Esophagus squamous epithelium (tissue), 5 donors: ENCODE data around the gene XPNPEP1. TPM values are rescaled to one million over a fixed set of nuclear protein-coding genes. Genes with fewer than 3 reads are reported as not detected.

ENCODE experiments used
- DNase-seq: peaks from one replicate; lab custom pipeline; 2025; lab: John Stamatoyannopoulos, UW
- H3K27ac ChIP-seq, 4 donors: fragments of 200-600 bp; sonication (generic); one replicate each; pipeline ENCODE4 v1.5.1; 2016 to 2019; ENCODE audit warnings: mild to moderate bottlenecking in 1 of 4
- H3K27me3 ChIP-seq, 4 donors: fragments of 200-600 bp; sonication (generic); 1 replicate in 3 of 4; 2 replicates in 1 of 4; pipeline versions ENCODE4 v1.5.1 to v1.6.0; 2017 to 2021; ENCODE audit warnings: antibody characterized with exemption in 1 of 4
- H3K36me3 ChIP-seq, 3 donors: fragments of 200-600 bp; sonication (generic); one replicate each; pipeline ENCODE4 v1.5.1; 2016 to 2019
- H3K4me1 ChIP-seq, 3 donors: fragments of 200-600 bp; sonication (generic); one replicate each; pipeline ENCODE4 v1.5.1; 2017 to 2019
- H3K4me3 ChIP-seq, 4 donors: fragments of 200-600 bp; sonication (generic); 1 replicate in 3 of 4; 2 replicates in 1 of 4; pipeline ENCODE4 v1.5.1; 2016 to 2019; ENCODE audit warnings: mild to moderate bottlenecking in 2 of 4, moderate library complexity in 1 of 4
- H3K9me3 ChIP-seq, 3 donors: fragments of 200-600 bp; sonication (generic); one replicate each; pipeline ENCODE4 v1.5.1; 2016 to 2019
- POLR2A ChIP-seq, 4 donors: fragments of 450-650 bp; IDR thresholded peaks; one replicate each; pipeline ENCODE4 v1.6.1; 2017; ENCODE audit warnings: antibody characterized with exemption in 4 of 4, mild to moderate bottlenecking in 4 of 4, moderate library complexity in 3 of 4
- WGBS, 2 donors: methylation state at CpG; one replicate each; pipeline ENCODE4 v1.1.5; 2018; 5-methylcytosine and 5-hydroxymethylcytosine counted together
- intact Hi-C: fragments of 100-400 bp; cut with DNase I; formaldehyde crosslinking; loops from one replicate; pipeline ENCODE4 v1.15.0; 2022
- total RNA-seq, 4 donors: library from RNA; depleted of rRNA; stranded (reverse); fragments of >200 nt; gene quantifications; one replicate each; pipeline ENCODE4 v1.1.0, GENCODE V29; 2016
- TF ChIP-seq, protein P1 (sequence below), 6 experiments: fragments of 450-650 bp in 4 of 6; fragments of 200-600 bp in 2 of 6; sonication (generic) in 2 of 6; IDR thresholded peaks; one replicate each; pipeline ENCODE4 v1.5.1; 2016 to 2019; ENCODE audit warnings: antibody characterized with exemption in 6 of 6, mild to moderate bottlenecking in 4 of 6, moderate library complexity in 4 of 6
- donor health status: DM: yes; HTN: yes; CAD: no.

The XPNPEP1 gene
- total RNA-seq, 4 donors from 2014 or later = 39.0 to 79.3 (median 60.1) TPM

DNA sequence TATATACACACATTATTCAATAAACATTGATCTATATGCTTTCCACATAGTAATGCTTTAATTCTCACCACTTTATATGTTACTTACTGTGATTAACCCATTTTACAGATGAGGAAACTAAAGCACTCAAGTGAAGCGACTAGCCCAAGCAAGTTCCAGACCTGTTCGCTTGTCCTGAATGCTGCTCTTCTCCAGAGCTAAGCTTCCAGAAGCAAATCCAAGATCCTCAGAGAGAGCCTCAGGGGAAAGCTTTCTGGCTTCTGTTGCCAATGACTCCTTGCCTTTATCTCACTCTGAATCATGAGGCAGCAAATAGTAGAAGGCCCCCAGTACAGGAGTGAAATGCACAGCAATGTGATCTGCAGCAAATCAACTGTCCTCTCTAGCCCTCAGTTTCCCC lies 32.2 kb downstream of the XPNPEP1 start:
- no peak for TF ChIP-seq POLR2A (IDR thresholded peaks at IDR 0.05)
- TF ChIP-seq, protein P1, sequence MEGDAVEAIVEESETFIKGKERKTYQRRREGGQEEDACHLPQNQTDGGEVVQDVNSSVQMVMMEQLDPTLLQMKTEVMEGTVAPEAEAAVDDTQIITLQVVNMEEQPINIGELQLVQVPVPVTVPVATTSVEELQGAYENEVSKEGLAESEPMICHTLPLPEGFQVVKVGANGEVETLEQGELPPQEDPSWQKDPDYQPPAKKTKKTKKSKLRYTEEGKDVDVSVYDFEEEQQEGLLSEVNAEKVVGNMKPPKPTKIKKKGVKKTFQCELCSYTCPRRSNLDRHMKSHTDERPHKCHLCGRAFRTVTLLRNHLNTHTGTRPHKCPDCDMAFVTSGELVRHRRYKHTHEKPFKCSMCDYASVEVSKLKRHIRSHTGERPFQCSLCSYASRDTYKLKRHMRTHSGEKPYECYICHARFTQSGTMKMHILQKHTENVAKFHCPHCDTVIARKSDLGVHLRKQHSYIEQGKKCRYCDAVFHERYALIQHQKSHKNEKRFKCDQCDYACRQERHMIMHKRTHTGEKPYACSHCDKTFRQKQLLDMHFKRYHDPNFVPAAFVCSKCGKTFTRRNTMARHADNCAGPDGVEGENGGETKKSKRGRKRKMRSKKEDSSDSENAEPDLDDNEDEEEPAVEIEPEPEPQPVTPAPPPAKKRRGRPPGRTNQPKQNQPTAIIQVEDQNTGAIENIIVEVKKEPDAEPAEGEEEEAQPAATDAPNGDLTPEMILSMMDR (IDR thresholded peaks at IDR 0.05) = no peak
- Histone ChIP-seq H3K4me1 (peaks cover 36 to 64% (median 53%) of the 10 kb centered on the region in 3 donors), H3K9me3 (no peaks in the 10 kb centered on the region), H3K27me3 (no peaks in the 10 kb centered on the region), H3K36me3 (peaks cover 4 to 52% (median 5%) of the 10 kb centered on the region in 3 donors), H3K4me3 (no peak overlapping the region), H3K27ac (peak overlapping the region in 1 of 4 donors; percentile 84)
- intact Hi-C loops = loop anchor here (10.0 kb wide), 1 partner anchor 114 kb away; the partner anchor contains the start of gene ADD3
- WGBS, 2 donors = 70 to 71% methylated on average over 2 of the region's 2 CpGs
- no peak for DNase-seq

DNA sequence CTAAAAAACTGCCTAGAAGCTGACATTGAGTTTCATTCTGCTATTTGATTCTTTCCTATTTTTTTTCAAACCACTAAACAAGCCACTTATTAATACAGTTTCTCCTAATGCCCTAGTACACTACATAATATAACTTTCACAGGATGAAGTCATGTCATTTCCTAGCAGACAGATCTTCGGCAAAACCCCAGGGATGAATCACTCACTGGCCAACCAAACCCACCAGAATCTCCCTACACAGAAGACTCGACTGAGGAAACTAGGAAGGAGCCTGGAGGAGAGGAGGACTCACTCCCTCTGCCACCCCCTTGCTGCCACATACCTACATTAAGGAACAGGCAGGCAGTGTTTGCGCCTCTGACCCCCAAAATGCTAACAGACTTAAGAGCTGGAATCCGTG lies 33.4 kb downstream of the XPNPEP1 start:
- intact Hi-C loops = loop anchor here (5.0 to 10.0 kb wide), 2 partner anchors 115 to 247 kb away; partner anchors contain the start of gene ADD3
- H3K4me1 ChIP-seq = peaks cover 24 to 52% (median 41%) of the 10 kb centered on the region in 3 donors

DNA sequence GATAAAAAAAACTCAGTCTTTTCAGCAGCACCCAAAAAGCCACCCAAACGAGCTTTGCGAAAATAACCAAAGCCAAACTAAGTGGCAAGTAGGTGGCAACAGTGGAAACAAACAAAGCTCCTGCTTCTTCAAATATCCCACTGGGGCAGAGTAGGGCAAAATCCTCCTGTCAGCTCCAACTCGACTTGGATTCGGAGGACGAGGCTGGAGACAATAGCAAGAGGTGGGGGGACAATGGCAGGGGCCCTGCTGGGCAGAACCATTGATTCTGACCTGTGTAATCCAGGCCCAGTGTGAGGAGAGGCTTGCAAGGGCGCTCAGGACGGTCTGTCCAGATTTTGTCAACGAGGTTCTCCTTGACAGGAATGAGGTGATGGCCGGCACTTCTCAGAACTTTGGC lies 35.5 kb downstream of the XPNPEP1 start:
- no peak for DNase-seq

More for the DNA sequence above, 33.4 kb downstream of the XPNPEP1 start:
- Histone ChIP-seq H3K27ac (peak overlapping the region in 2 of 4 donors; percentile 32 to 47), H3K9me3 (no peaks in the 10 kb centered on the region), H3K36me3 (peaks cover 5 to 60% (median 7%) of the 10 kb centered on the region in 3 donors), H3K27me3 (no peaks in the 10 kb centered on the region), H3K4me3 (no peak overlapping the region)
- no peak for DNase-seq
- TF ChIP-seq POLR2A (IDR thresholded peaks at IDR 0.05) = no peak
- TF ChIP-seq, protein P1 (IDR thresholded peaks at IDR 0.05) = no peak
- 44 to 87% methylated on average over 3 to 4 of the region's 4 CpGs for WGBS, 2 donors

DNA sequence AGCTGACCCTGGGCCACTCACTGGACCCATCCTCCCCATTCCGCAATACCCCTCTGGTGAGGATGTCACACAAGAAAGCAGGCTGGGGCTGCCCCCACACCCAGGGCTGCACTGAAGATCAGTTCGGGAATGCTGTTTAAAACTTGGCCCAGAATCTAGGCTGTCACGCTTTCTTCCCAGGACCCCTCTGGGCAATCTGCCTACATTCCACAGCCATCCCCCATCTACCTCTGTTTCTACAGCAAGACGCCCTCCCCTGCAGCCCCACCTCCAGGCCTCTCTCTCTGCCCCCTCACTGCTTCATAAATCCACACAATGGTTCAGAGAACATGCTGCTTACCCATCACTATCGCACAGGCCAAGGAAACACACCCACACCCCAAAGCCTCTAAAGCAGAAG lies 36.1 kb downstream of the XPNPEP1 start:
- no peaks in the 10 kb centered on the region for H3K9me3 ChIP-seq
- H3K27me3 ChIP-seq = no peaks in the 10 kb centered on the region
- H3K27ac ChIP-seq = no peak overlapping the region
- TF ChIP-seq, protein P1 (IDR thresholded peaks at IDR 0.05) = no peak
- no peak for TF ChIP-seq POLR2A (IDR thresholded peaks at IDR 0.05)
- 85 to 87% methylated on average over 3 to 5 of the region's 5 CpGs for WGBS, 2 donors
- peaks cover 11 to 80% (median 14%) of the 10 kb centered on the region in 3 donors for H3K36me3 ChIP-seq
- H3K4me1 ChIP-seq = peaks cover 7 to 38% (median 26%) of the 10 kb centered on the region in 3 donors
- intact Hi-C loops = loop anchor here (5.0 kb wide), 1 partner anchor 250 kb away; no protein-coding TSS in a partner anchor
- DNase-seq = no peak
- H3K4me3 ChIP-seq = no peak overlapping the region

More for the DNA sequence above, 35.5 kb downstream of the XPNPEP1 start:
- Histone ChIP-seq H3K27me3 (no peaks in the 10 kb centered on the region), H3K27ac (no peak overlapping the region), H3K4me3 (no peak overlapping the region), H3K36me3 (peaks cover 7 to 77% (median 9%) of the 10 kb centered on the region in 3 donors), H3K9me3 (no peaks in the 10 kb centered on the region), H3K4me1 (peaks cover 8 to 44% (median 31%) of the 10 kb centered on the region in 3 donors)
- 81 to 85% methylated on average over 8 to 9 of the region's 9 CpGs for WGBS, 2 donors
- intact Hi-C loops = loop anchor here (5.0 kb wide), 1 partner anchor 250 kb away; no protein-coding TSS in a partner anchor
- no peak for TF ChIP-seq POLR2A (IDR thresholded peaks at IDR 0.05)
- TF ChIP-seq, protein P1 (IDR thresholded peaks at IDR 0.05) = no peak

DNA sequence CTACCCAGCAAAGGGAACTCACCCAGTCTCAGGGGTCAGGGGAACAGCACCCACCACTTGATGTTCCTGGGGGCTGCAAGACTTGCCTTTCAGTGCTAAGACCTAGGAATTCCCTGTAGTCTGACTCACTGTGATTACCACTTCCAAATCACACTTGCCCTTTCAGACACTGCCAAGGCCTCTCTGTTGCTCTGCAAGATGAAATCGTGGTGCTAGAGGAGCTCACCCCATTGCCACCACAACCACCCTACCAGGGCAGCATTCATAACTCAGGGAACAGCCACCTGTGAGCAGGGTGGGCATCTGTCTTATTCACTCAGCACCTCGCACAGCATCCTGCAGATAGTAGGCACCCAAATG lies 36.5 kb downstream of the XPNPEP1 start:
- WGBS, 2 donors = 42% methylated on average over 2 of the region's 2 CpGs; no CpG with 5 or more reads in 1 of the 2 donors
- Histone ChIP-seq H3K36me3 (peaks cover 14 to 80% (median 15%) of the 10 kb centered on the region in 3 donors), H3K27me3 (no peaks in the 10 kb centered on the region), H3K27ac (no peak overlapping the region), H3K9me3 (no peaks in the 10 kb centered on the region), H3K4me1 (peaks cover 3 to 34% (median 21%) of the 10 kb centered on the region in 3 donors), H3K4me3 (no peak overlapping the region)
- intact Hi-C loops = loop anchor here (5.0 kb wide), 1 partner anchor 251 kb away; no protein-coding TSS in a partner anchor
- DNase-seq = no peak
- TF ChIP-seq, protein P1 (IDR thresholded peaks at IDR 0.05) = no peak
- no peak for TF ChIP-seq POLR2A (IDR thresholded peaks at IDR 0.05)
